Measurements from ENCODE around the gene EVI5L.

Gene EVI5L

DNA sequence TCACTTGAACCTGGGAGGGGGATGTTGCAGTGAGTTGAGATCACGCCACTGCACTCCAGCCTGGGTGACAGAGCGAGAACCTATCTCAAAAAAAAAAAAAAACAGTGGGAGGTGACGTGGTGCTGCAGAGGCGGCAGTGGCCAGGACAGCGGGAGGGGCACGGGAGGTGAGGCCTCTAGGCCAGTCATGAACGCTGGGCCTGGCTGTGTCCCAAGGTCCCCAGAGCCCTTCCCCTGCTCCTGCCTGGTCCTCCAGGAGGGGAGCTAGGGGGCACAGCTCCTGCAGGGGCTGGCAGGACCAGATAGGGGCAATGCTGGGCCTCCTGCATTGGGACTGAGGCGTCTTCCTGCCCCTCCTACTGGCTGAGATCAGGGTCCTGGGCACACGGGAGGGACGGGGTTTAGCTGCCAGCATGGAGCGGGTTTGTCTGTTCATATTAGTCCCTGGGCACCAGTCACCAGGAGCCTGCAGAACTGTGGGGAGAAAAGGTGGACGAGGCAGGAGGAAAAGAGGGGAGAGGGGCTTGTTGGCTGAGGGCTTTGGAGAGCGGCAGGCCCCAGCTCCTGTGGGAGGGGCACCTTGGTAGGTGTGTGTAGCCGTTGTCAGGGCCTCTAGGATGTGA lies 78.2 kb downstream of the EVI5L start:
- TF ChIP-seq, protein P1, sequence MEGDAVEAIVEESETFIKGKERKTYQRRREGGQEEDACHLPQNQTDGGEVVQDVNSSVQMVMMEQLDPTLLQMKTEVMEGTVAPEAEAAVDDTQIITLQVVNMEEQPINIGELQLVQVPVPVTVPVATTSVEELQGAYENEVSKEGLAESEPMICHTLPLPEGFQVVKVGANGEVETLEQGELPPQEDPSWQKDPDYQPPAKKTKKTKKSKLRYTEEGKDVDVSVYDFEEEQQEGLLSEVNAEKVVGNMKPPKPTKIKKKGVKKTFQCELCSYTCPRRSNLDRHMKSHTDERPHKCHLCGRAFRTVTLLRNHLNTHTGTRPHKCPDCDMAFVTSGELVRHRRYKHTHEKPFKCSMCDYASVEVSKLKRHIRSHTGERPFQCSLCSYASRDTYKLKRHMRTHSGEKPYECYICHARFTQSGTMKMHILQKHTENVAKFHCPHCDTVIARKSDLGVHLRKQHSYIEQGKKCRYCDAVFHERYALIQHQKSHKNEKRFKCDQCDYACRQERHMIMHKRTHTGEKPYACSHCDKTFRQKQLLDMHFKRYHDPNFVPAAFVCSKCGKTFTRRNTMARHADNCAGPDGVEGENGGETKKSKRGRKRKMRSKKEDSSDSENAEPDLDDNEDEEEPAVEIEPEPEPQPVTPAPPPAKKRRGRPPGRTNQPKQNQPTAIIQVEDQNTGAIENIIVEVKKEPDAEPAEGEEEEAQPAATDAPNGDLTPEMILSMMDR (IDR thresholded peaks at IDR 0.05; ENCODE audit: poor library complexity, severe bottlenecking), result no peak
- no peaks in the 10 kb centered on the region for H3K27me3 ChIP-seq (ENCODE audit: insufficient read depth, poor library complexity, severe bottlenecking)
- H3K36me3 ChIP-seq (ENCODE audit: low read depth), result peaks cover 33% of the 10 kb centered on the region
- peaks cover 5% of the 10 kb centered on the region for H3K4me1 ChIP-seq (ENCODE audit: insufficient read depth, poor library complexity, severe bottlenecking)
- no peak overlapping the region for H3K4me3 ChIP-seq (ENCODE audit: severe bottlenecking)
- H3K27ac ChIP-seq (ENCODE audit: poor library complexity, severe bottlenecking), result no peak overlapping the region
- DNase-seq (ENCODE audit: low spot score) (no peak), ATAC-seq (ENCODE audit: low read depth) (no peak)
- no peaks in the 10 kb centered on the region for H3K9me3 ChIP-seq (ENCODE audit: severe bottlenecking)

DNA sequence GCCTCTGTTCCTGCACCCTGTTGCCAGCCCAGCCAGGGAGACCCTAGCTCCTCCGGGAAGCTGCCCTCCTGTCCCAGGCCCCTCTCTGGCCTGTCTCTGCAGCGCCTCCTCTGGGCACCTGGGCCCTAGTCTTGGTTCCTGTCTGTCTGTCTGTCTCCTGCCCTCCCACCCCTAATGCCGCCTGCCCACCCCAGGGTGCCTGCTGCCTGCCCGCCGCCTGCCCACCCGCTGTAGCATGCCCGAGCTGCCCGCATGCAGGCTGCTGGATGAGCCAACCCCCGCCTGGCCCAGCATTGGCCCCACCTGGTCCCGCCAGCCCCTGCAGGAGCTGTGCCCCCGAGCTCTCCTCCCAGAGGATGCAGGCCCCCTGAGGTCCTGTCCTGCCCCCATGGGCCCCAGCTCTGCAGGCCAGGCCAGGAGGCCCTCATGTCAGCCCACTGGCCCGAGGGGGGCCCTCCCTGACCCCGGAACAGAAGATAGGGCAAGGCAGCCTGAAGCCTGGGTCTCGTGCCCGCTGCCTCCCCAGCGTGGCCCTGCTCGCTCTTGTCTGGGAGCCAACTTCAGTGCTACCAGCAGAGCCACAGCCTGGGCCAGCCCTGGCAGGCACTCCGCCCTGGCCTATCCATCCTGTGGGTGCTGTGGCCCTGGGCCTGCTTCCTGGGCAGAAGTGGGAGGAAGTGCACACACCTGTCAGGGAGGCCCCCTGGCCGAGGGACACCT lies 78.9 kb downstream of the EVI5L start:
- no peaks in the 10 kb centered on the region for H3K9me3 ChIP-seq (ENCODE audit: severe bottlenecking)
- no peaks in the 10 kb centered on the region for H3K27me3 ChIP-seq (ENCODE audit: insufficient read depth, poor library complexity, severe bottlenecking)
- TF ChIP-seq, protein P1 (IDR thresholded peaks at IDR 0.05; ENCODE audit: poor library complexity, severe bottlenecking), result no peak
- H3K4me1 ChIP-seq (ENCODE audit: insufficient read depth, poor library complexity, severe bottlenecking), result peaks cover 5% of the 10 kb centered on the region
- H3K4me3 ChIP-seq (ENCODE audit: severe bottlenecking), result no peak overlapping the region
- peaks cover 33% of the 10 kb centered on the region for H3K36me3 ChIP-seq (ENCODE audit: low read depth)
- DNase-seq (ENCODE audit: low spot score), result no peak
- H3K27ac ChIP-seq (ENCODE audit: poor library complexity, severe bottlenecking), result no peak overlapping the region
- 0 out of 3 replicates have a peak, but pooled peaks have one; percentile 16 for ATAC-seq (ENCODE audit: low read depth)

DNA sequence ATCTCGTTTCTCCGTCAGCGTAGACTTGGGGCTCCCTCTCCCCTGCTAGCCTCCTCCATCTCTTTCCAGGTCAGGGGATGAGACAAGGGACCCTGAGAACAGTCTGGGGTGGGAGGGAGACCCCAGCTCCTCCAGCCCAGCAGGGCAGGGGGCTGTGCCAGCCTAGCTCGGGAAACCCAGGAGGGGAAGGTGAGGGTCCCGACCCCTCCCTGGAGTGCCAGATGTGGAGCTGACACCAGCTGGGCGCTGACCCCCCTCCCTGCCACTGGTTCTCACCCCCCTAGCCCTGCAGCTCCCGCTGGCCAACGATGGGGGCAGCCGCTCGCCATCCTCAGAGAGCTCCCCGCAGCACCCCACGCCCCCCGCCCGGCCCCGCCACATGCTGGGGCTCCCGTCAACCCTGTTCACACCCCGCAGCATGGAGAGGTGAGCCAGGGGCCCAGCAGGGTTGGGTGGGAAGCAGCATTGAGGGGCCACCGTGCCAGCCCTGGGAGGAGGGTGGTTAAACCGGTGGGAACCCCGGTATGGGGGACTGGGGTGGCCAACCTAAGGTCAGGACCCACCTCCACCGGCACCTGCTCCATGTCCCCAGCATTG lies 79.6 kb downstream of the EVI5L start:
- Histone ChIP-seq H3K27ac (ENCODE audit: poor library complexity, severe bottlenecking) (no peak overlapping the region), H3K27me3 (ENCODE audit: insufficient read depth, poor library complexity, severe bottlenecking) (no peaks in the 10 kb centered on the region), H3K9me3 (ENCODE audit: severe bottlenecking) (no peaks in the 10 kb centered on the region), H3K4me3 (ENCODE audit: severe bottlenecking) (no peak overlapping the region), H3K36me3 (ENCODE audit: low read depth) (peaks cover 33% of the 10 kb centered on the region), H3K4me1 (ENCODE audit: insufficient read depth, poor library complexity, severe bottlenecking) (peaks cover 5% of the 10 kb centered on the region)
- TF ChIP-seq, protein P1 (IDR thresholded peaks at IDR 0.05; ENCODE audit: poor library complexity, severe bottlenecking), result no peak
- DNase-seq (ENCODE audit: low spot score) (no peak), ATAC-seq (ENCODE audit: low read depth) (no peak)

- peaks cover 27% of the 10 kb centered on the region for H3K36me3 ChIP-seq (ENCODE audit: low read depth)
- no peak overlapping the region for H3K27ac ChIP-seq (ENCODE audit: poor library complexity, severe bottlenecking)
- no peaks in the 10 kb centered on the region for H3K4me1 ChIP-seq (ENCODE audit: insufficient read depth, poor library complexity, severe bottlenecking)
- DNase-seq (ENCODE audit: low spot score) (no peak), ATAC-seq (ENCODE audit: low read depth) (no peak)
- TF ChIP-seq, protein P1 (IDR thresholded peaks at IDR 0.05; ENCODE audit: poor library complexity, severe bottlenecking), result no peak
- H3K4me3 ChIP-seq (ENCODE audit: severe bottlenecking), result no peak overlapping the region
- no peaks in the 10 kb centered on the region for H3K9me3 ChIP-seq (ENCODE audit: severe bottlenecking)
- H3K27me3 ChIP-seq (ENCODE audit: insufficient read depth, poor library complexity, severe bottlenecking), result peaks cover 2% of the 10 kb centered on the region
These were observed 80.5 kb downstream of the EVI5L start for GRCh38 chr19:7910321-7911161.
